GM18861 (cell line): Measurements from ENCODE around the gene IRF2BP1.
"Not testable (repeated sequence)": the region's sequence is repeated elsewhere in the genome, so short reads cannot be mapped to it uniquely, and the experiment has no call there.

Experiments
- ATAC-seq: cut with Tn5 transposase; IDR thresholded peaks from one replicate; pipeline ENCODE4 v1.9.1; 2021; ENCODE audit not compliant: unreplicated experiment

The IRF2BP1 gene

DNA sequence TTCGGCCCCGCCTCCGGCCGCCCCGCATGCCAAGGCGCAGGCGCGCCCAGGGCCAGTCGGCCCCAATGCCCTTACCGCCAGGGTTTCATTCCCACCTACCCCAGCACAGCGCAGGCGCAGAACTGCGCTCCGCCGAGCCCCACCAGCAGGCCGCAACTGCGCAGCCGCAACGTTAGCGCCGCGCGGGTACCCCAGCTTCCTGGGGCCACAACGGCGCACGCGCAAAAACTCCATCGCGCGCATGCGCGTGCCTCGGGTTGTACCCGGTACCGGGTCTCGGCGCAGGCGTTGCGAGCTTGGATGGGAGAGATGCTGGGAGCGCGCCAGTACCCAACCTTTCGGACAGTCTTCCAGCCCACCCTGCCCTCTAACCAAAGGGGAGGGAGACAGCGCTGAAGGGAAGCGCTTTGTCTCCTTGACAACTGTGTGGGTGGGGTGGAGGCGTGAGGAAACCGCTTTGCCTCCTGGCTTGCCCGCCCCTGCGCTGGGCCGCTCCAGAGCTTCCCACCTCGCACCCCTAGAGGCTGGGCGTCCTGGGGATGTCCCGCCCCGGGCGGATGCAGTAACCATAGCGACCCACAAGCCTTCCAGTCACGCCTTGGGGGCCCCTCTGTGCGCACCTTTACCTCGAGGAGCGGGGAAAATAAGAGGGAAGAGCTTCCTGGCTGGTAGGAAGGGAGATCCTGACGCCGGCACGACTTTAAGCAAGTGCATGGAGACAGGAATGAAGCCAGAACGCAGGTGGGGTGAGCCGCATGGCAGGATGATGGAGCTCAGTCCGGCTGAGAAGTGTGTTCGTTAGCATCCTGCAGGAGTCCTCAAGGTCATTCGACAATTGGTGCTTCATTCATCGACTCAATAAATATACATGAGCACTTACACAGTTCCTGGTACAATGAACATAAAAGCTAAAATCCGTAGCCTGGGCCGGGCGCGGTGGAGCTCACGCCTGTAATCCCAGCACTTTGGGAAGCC lies 17.0 kb upstream of the IRF2BP1 start:
- peak; percentile 83 for ATAC-seq

DNA sequence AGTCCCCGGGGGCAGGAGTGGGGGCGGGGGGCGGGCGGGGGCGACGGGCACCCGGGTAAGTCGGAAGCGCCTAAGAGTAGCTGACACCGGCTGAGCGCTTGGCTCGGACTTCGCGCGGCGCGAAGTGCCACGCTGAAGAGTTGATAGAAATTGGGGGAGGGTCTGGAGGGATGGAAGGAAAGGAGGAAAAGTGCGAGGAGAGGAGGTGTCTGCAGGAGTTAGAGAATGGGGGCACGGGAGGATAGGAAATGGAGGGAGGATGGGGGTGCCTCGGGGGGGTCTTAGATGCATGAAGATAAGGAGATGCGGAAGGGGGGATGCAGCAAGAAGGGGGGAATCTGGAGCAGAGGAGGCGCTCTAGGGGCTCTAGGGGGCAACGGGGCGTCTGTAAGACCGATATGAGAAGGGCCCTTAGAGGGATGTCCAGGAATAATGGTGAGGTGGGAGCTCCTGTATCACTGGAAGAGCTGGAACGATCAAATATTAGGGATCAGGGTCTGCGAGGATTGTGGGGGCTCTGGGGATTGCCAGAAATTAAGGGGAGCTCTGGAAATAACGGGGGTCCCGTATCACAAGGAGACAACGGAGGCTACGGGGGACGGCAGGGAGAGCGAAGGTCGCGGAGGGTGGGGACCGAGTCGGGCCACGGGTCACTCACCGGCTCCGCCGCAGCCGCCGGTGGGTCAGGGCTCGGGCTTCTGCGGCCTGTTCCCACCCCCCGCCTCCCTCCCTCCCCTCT lies 16.1 kb upstream of the IRF2BP1 start, which contains the start of gene MYPOP:
Gene MYPOP, minus strand, starts transcription at position 702 of the 739 bp plus-strand sequence. CDS start 840 bp downstream, outside the sequence.
- no peak for ATAC-seq

- no peak for ATAC-seq
These were observed 15.5 kb upstream of the IRF2BP1 start for GRCh38 chr19:45901432-45901911.

DNA sequence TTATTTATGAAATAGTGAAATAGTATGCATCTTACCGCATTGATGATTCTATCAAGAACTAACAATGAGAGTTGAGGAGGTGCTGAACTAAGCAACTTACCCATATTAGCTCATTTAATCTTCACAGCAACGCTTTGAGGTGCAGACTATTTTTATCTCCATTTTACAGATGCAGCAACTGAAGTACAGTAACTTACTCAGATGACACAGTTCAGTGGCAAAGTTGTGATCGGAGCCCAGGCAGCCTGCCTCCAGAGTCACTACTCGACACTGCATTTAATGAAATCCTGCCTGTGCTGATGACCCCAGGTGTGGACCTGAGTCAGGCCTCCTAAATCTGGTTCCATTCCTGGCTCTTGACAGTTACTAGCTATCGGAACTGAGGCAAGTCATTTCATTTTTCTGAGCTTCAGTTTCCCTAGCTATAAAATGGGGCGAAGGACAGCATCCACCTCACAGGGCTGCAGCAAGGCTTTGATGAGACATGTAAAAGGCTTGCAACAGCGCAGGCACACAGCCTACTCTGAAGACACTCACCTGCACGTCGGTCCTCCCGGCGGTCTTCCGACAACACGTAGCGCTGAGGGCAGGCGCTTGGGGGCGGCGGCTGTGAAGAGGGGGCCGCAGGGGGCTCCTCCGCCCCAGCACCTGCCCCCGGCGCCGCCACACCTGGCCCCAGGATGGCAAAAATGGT lies 14.9 kb upstream of the IRF2BP1 start:
- ATAC-seq = no peak

DNA sequence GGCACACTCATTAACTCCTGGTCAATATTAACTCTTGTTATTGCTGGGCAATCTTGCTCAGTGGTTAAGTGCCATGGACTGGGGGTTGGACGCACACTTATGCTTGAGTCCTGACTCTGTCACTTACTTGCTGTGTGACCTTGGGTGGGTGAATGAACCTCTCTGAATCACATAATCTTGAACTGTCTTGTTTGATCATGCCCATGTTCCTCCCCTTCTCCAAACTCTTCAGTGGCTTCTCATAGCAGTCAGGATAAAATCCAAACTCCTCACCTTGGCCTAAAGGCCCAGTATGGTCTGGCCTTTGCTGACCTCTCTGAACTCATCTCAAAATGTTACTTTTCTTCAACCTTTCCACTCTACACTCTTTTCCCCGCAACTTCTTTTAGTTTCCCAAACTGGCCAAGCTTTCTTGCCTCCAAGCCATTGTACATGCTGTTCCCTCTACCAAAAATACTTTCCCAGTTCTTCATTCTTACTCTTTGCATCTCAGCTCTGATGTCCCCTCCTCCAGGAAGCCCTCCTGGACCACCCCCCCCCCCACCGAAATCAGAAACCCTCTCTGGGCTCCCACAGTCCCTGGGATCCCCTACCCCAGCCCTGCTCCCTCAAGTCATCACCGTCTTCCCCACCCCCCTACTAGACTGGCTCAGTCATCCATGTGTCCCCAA lies 14.1 kb upstream of the IRF2BP1 start:
- ATAC-seq = no peak

GRCh38 chr19:45899253-45899652 lies 13.3 kb upstream of the IRF2BP1 start:
- ATAC-seq = no peak

GRCh38 chr19:45897261-45897812 lies 11.4 kb upstream of the IRF2BP1 start:
- ATAC-seq = no peak

DNA sequence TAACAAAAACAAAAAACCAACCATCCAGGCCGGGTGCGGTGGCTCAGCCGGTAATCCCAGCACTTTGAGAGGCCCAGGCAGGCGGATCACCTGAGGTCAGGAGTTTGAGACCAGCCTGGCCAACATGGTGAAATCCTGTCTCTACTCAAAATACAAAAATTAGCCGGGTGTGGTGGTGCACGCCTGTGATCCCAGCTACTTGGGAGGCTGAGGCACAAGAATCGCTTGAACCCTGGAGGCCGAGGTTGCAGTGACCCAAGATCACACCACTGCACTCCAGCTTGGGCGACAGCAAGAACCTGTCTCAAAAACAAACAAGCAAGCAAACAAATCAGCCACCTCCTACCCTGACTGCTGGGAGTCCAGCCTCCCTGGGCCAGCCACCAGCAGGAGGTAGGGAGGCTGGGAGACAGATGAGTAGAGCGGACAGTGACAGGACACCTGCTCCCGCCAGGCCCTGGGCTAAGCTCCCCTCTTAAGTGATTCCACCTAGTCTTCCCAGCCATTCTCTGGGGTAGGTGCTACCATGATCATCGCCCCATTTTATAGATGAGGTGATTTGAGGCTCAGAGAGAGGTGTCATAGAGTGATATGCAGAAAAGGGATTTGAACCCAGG lies 10.2 kb upstream of the IRF2BP1 start:
- not testable (repeated sequence) for ATAC-seq

DNA sequence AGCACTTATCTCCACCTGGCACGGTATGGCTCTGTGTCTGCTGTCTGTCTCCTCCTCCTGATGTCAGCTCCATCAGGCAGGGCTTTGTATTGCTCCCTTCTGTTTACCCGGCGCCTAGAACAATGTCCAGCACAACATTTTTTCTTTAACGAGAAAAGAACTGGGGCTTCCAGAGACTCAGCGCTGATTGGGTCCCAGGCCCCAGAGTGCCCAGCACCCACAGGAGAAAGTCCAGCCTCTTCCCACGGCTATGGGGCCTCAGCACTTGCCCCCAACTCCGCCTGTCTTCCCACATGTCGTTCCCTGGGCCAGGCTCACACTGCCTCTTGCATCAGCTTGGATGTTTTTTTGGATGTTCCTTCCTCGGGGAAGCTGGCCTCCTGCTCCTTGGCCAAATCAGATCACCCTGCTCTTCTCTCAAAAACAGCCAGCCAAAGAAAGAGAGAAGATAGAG lies 9.6 kb upstream of the IRF2BP1 start:
- ATAC-seq = no peak

GRCh38 chr19:45890877-45891276 lies 4.9 kb upstream of the IRF2BP1 start:
- ATAC-seq = no peak

- ATAC-seq = no peak
These were observed 3.4 kb upstream of the IRF2BP1 start for GRCh38 chr19:45889210-45889885.

- no peak for ATAC-seq
These were observed 1.3 kb upstream of the IRF2BP1 start for GRCh38 chr19:45887200-45887710.

DNA sequence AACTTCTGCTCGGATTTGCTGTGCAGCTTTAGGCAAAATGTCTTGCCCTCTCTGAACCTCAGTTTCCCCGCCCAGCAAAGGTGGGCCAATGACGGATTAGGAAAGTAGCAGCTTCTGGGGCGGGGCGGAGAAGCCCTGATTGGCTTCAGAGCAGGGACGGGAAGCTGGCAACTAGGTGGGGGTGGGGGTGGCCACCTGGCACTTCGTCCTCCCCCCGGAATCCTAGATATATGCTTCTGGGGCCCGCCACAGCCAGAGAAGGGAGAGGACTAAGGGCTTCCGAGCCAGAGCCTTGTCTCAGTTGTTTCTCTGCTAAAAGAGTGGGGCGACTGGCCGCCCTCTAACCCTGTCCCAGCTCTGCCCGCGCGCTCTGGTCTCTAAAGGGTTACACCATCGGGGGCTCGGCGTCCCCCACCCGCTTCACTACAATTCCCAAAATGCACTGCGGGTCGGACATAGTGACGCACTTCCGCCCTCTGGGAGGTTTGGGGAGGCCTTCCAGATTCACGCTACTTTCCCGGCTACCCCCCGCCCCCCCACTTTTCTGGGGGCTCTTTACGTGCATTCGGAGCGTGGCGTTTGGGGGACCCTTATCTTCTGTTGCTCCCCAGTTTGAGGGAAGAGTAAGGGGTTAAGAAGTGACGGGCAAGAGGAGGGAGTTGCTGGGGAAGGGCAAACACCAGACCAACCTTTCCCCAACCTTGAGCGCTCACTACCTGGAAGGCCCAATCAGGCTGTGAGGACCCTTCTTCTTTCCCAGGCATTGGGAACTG lies 672 bp upstream of the IRF2BP1 start:
- peak; percentile 37 for ATAC-seq

DNA sequence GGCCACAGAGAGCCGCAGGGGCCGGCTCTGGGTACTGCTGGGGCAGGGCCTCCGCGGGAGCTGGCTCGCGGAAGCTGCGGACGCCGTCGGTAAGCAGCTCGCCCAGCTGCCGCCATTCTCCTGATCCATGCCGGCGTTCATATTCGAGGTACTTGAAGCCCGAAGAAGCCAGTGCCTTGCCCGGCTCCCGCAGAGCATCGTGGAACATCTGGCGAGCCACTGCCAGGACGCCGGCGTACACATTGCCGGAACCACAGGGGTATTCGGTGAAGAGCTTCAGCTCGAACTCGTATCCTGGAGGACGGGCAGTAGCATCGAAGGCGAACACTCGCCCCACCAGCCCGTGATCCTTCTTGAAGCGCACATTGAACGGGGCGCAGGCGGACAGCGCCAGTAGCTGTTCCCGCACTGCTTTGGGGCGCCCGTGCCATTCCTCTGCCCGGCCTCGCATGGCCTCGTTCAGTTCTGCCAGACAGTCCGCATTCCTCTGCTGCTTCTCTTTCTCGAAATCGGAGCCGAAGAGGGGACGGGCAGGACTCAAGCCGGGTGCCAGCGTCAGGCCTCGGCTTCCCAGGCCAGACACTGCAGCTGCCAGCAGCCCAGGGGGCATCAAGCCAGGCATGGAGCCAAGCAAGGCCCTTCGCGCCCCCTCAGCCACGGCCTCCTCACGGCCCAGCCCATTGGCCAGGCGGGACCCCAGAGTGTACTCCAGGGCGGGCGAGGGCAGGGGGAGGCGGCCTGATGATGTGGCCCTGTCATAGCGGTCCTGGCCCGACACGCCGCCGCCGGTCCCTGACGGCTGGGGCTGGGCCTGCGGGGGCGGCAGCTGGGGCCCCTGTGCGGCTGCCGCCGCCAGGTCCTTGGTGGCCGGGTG lies 1.0 kb downstream of the IRF2BP1 start:
- no peak for ATAC-seq

GRCh38 chr19:45883881-45884681 lies 1.9 kb downstream of the IRF2BP1 start:
- ATAC-seq = no peak

DNA sequence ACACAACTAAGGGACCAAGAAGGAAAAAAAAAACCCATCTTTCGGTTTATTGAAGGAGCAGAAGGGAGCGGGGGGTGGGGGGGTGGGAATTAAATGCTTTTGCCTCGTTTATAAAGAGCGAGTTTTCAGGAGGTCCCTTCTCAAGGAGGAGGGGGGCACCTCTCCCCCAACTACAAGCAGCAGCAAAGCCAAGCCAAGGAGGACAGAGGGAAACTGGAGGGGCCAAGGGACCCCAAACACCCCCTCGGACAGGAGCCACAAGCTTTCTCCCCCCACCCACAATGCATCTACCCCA lies 2.4 kb downstream of the IRF2BP1 start:
- no peak for ATAC-seq
